AG04449 (cell line): ENCODE data around the gene CTNNA2.

Experiments used
- CTCF ChIA-PET: fragments of 350-600 bp; formaldehyde crosslinking; extraction: SDS; loops from one replicate; lab custom pipeline; 2021; ENCODE audit warnings: antibody characterized with exemption; lab: Yijun Ruan, JAX
- POLR2A ChIA-PET: fragments of 400-600, 350-600 bp; formaldehyde crosslinking; extraction: SDS; loops from one replicate; lab custom pipeline; 2020; ENCODE audit warnings: antibody characterized with exemption, inconsistent platforms; lab: Yijun Ruan, JAX
- DNase-seq: peaks from one replicate; pipeline ENCODE4 v3.0.0-alpha.2; 2010; ENCODE audit warnings: low read depth, low spot score
- H3K4me3 ChIP-seq: 2 replicates; pipeline ENCODE4 v1.5.1; 2011; ENCODE audit warnings: low read depth, mild to moderate bottlenecking, control low read depth, low read length
- TF ChIP-seq, protein P1 (sequence below): IDR thresholded peaks from one replicate; pipeline ENCODE4 v1.5.1; 2011; ENCODE audit warnings: mild to moderate bottlenecking, moderate library complexity, low read length, control low read depth, inconsistent platforms; ENCODE audit not compliant: insufficient read depth; ENCODE audit errors: missing control alignments

CTNNA2 gene

DNA sequence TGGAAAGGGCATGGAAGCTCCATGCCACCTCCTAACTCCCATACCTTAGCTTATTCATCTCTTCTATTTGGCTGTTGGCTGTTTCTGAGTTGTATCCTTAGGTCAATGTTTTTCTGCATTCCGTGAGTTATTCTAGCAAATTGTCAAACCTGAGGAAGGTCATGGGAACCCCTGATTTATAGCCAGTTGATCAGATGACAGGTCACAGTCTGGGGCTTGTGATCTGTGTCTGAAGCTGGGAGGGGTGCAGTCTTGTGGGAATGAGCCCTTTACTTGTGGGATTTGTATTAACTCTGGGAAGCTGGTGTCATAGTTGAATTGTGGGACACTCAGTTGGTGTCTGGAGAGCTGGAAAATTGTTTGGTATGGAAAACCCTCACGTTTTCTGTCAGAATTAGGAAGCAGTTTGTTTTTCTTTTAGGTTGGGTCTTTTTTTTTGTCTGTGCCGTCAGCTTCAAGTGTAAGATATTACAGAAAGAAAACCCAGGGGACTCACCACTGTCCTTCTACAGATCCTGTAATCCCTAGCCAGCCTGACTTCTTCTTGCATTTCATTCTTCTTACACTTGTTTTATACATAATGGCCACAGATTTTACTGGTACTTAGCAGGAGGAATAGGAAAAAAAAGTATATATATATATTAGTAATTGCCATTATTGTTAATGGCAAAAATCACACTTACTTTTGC, 653.8 kb downstream of the CTNNA2 start:
- POLR2A ChIA-PET = no interaction called here
- CTCF ChIA-PET = interaction anchor here (0.7 kb wide), 1 partner anchor 20 kb away, joined by 3 read pairs; no protein-coding TSS in a partner anchor
- no peak overlapping the region for H3K4me3 ChIP-seq
- no peak for DNase-seq
- TF ChIP-seq, protein P1, sequence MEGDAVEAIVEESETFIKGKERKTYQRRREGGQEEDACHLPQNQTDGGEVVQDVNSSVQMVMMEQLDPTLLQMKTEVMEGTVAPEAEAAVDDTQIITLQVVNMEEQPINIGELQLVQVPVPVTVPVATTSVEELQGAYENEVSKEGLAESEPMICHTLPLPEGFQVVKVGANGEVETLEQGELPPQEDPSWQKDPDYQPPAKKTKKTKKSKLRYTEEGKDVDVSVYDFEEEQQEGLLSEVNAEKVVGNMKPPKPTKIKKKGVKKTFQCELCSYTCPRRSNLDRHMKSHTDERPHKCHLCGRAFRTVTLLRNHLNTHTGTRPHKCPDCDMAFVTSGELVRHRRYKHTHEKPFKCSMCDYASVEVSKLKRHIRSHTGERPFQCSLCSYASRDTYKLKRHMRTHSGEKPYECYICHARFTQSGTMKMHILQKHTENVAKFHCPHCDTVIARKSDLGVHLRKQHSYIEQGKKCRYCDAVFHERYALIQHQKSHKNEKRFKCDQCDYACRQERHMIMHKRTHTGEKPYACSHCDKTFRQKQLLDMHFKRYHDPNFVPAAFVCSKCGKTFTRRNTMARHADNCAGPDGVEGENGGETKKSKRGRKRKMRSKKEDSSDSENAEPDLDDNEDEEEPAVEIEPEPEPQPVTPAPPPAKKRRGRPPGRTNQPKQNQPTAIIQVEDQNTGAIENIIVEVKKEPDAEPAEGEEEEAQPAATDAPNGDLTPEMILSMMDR = no peak

DNA sequence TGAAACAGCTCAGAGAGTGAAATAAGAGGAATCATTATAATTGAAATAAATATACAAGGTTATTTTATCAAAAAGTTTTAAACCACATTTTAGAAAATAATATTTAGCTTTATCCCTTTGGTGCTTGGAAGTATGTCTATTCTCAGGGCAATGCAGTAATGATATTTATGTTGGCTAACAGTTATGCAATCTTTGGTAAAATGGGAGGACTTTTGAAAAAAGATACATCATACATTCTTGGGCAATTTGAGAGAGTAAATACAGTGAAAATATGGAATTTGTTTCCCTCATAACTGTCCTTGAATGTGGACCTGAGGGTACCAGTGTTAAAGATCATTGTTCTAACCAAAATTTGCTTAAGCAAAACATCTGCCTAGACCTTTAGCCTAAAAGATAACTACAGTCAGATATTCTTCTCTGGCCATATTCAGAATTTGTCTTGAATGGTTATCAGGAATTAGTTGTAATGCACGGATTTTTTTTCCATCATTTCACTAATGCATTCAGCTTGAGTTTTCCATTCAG, 654.5 kb downstream of the CTNNA2 start:
- DNase-seq = no peak
- TF ChIP-seq, protein P1 = no peak
- ChIA-PET POLR2A (no interaction called here), CTCF (interaction anchor here (0.7 kb wide), 1 partner anchor 19 kb away, joined by 3 read pairs; no protein-coding TSS in a partner anchor)
- H3K4me3 ChIP-seq = no peak overlapping the region

DNA sequence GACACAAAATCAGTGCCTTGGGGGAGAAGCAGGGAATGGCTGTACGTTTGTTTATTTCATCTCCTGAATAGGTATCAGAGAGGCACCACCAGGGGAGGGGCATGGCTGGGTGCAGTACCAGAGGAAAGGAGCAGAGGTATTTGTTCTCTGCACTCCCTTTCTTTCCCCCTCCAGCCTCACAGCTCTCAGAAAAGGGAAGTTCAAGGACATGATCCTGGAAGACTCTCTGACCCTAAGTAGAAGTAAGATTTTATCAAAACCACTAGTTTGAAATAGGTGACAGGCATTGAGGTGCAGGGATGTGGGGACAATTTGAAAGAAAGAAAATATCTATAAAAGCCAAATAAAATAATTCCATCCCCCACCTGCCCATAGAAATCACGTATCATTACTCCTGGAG, 655.2 kb downstream of the CTNNA2 start:
- POLR2A ChIA-PET = no interaction called here
- TF ChIP-seq, protein P1 = no peak
- no peak overlapping the region for H3K4me3 ChIP-seq
- CTCF ChIA-PET = no interaction called here
- DNase-seq = no peak

DNA sequence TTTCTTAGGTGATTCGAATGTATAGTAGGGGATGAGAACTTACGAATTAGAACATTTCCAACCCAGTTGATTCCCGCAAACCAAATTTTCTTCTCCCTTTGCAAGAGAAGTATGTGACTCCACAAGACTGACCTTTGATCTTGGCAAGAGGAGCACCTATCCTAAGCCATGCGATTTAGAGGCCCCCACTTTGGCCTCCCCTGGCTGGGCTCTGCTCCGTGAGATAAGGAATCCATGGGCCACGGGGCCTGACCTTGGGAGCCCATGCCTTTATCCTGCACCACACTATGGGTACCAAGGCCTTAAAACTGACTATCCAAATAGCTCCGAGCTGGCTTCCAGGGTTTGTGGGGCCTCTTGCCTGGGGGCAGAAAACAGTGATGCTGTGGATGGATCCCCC, 656.0 kb downstream of the CTNNA2 start:
- DNase-seq = no peak
- H3K4me3 ChIP-seq = no peak overlapping the region
- CTCF ChIA-PET = no interaction called here
- TF ChIP-seq, protein P1 = no peak
- POLR2A ChIA-PET = no interaction called here

DNA sequence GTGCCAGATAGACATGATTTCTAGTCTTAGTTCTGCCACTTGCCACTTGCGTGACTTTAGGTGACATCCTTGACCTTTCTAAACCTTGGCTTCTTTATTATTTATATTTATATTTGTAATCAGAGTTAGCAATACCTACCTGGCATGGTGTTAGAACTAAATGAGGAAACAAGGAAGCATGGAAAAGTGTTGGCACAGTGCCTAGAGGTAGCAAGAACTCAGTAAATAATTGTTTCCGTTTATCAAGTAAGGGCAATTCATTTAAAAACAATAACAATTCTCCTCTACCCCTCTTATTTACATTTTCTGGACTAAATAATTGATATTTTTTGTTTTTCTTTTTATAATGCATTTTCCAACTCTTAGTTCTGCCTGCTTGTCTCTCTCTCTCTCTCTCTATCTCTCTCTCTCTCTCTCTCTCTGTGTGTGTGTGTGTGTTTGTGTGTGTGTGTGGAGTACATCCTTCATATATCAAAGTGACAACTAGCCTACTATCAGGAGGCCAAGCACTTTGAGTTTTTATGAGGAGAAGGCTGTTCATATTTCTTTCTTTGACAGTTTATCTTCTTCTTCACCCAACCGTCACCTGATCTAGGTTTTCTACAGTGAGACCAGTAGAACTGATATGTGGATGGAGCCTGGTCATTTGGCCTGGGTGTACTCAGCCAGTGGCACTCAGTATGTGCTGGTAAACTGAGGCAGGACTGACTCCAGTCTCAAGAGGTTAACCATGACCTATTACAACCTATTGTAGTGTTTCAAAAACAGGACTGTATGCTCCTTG, 657.2 kb downstream of the CTNNA2 start:
- TF ChIP-seq, protein P1 = no peak
- no peak overlapping the region for H3K4me3 ChIP-seq
- POLR2A ChIA-PET = no interaction called here
- CTCF ChIA-PET = no interaction called here
- DNase-seq = no peak

DNA sequence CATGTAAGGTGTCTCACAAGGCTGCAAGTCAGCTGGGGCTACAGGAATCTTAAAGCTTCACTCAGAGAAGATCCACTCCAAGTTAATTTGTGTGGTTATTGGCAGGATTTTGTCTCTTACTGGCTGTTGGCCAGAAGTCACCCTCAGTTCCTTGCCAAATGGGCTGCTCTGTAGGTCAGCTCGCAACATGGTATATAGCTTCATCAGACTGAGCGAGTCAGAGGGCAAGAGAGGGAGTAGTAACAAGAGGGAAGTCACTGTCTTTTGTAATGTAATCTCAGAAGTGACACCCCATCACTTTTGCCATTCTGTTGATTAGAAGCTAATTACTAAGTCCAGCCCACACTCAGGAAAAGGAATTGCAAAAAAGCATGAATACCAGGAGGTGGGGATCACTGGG, 672.2 kb downstream of the CTNNA2 start:
- TF ChIP-seq, protein P1 = no peak
- CTCF ChIA-PET = no interaction called here

More for the DNA sequence above, 672.2 kb downstream of the CTNNA2 start:
- no peak overlapping the region for H3K4me3 ChIP-seq
- POLR2A ChIA-PET = no interaction called here
- no peak for DNase-seq
